Neural progenitor cell (in vitro differentiated cells): ENCODE measurements around the gene SYTL1. TPM values are rescaled to one million over a fixed set of nuclear protein-coding genes. Genes with fewer than 3 reads are reported as not detected.

ENCODE experiments used
- DNase-seq: peaks from one replicate; pipeline ENCODE4 v3.0.0-alpha.2; 2016; ENCODE audit warnings: low spot score
- H2AFZ ChIP-seq: fragments of 200-600 bp; sonication (generic); replicated peaks from 2 replicates; pipeline ENCODE4 v1.6.1; 2016; ENCODE audit warnings: antibody characterized with exemption
- H3F3A ChIP-seq: fragments of 200-600 bp; sonication (generic); 2 replicates; pipeline ENCODE4 v1.6.1; 2016; ENCODE audit warnings: antibody characterized with exemption, low read depth
- H3K27ac ChIP-seq: fragments of 200-600 bp; sonication (generic); 2 replicates; pipeline ENCODE4 v1.5.1; 2016; ENCODE audit warnings: mild to moderate bottlenecking
- H3K27me3 ChIP-seq: fragments of 200-600 bp; sonication (generic); 2 replicates; pipeline ENCODE4 v1.6.1; 2016; ENCODE audit warnings: mild to moderate bottlenecking, moderate library complexity
- H3K36me3 ChIP-seq: fragments of 200-600 bp; sonication (generic); 2 replicates; pipeline ENCODE4 v1.5.1; 2016
- H3K4me1 ChIP-seq: fragments of 200-600 bp; sonication (generic); 2 replicates; pipeline ENCODE4 v1.6.1; 2016; ENCODE audit warnings: mixed run types
- H3K4me2 ChIP-seq: fragments of 200-600 bp; sonication (generic); 2 replicates; pipeline ENCODE4 v1.6.1; 2016
- H3K4me3 ChIP-seq: fragments of 200-600 bp; sonication (generic); 2 replicates; pipeline ENCODE4 v1.5.1; 2016
- H3K79me2 ChIP-seq: fragments of 200-600 bp; sonication (generic); 2 replicates; pipeline ENCODE4 v1.6.1; 2016; ENCODE audit warnings: low read depth
- H3K9ac ChIP-seq: fragments of 200-600 bp; sonication (generic); 2 replicates; pipeline ENCODE4 v1.6.1; 2016
- H3K9me3 ChIP-seq: fragments of 200-600 bp; sonication (generic); 2 replicates; pipeline ENCODE4 v1.5.1; 2016; ENCODE audit warnings: low read depth
- H4K20me1 ChIP-seq: fragments of 200-600 bp; sonication (generic); 2 replicates; pipeline ENCODE4 v1.6.1; 2016; ENCODE audit warnings: low read depth
- H3K27ac Mint-ChIP-seq: 3 replicates; pipeline ENCODE4 v1.8.0; 2021; ENCODE audit warnings: mixed read lengths
- H3K27me3 Mint-ChIP-seq: 2 replicates; pipeline ENCODE4 v1.8.0; 2022; ENCODE audit warnings: low read depth, mild to moderate bottlenecking, inconsistent platforms, moderate library complexity, mixed read lengths; ENCODE audit not compliant: insufficient read depth
- H3K36me3 Mint-ChIP-seq: 3 replicates; pipeline ENCODE4 v1.8.0; 2021; ENCODE audit warnings: mixed read lengths
- H3K4me1 Mint-ChIP-seq: 3 replicates; pipeline ENCODE4 v1.8.0; 2021; ENCODE audit warnings: mixed read lengths
- H3K4me3 Mint-ChIP-seq: 3 replicates; pipeline ENCODE4 v1.8.0; 2021; ENCODE audit warnings: mild to moderate bottlenecking, moderate library complexity, mixed read lengths
- H3K9me3 Mint-ChIP-seq: 3 replicates; pipeline ENCODE4 v1.8.0; 2020; ENCODE audit warnings: mixed read lengths
- CTCF ChIP-seq: fragments of 200-600 bp; sonication (generic); IDR thresholded peaks from 2 replicates; pipeline ENCODE4 v1.5.1; 2017; ENCODE audit warnings: antibody characterized with exemption, mild to moderate bottlenecking
- EZH2 ChIP-seq: fragments of 200-600 bp; sonication (generic); IDR thresholded peaks from 2 replicates; pipeline ENCODE4 v1.6.1; 2017; ENCODE audit warnings: antibody characterized with exemption, mild to moderate bottlenecking, moderate library complexity
- EZH2phosphoT487 ChIP-seq: fragments of 200-600 bp; sonication (generic); IDR thresholded peaks from 2 replicates; pipeline ENCODE4 v1.6.1; 2017; ENCODE audit warnings: antibody characterized with exemption
- total RNA-seq: library from RNA; depleted of rRNA; stranded (reverse); fragments of >200 nt; gene quantifications from 2 replicates; pipeline ENCODE4 v1.2.3, GENCODE V29; 2015; ENCODE audit warnings: low replicate concordance

Gene SYTL1
- total RNA-seq, 1 donor from 2014 or later, result 5.7 TPM

GRCh38 chr1:27299385-27300271 lies 42.2 kb upstream of the SYTL1 start:
- no peak overlapping the region for H3K9ac ChIP-seq
- peaks cover 23% of the 10 kb centered on the region for H3F3A ChIP-seq
- TF ChIP-seq EZH2, result no peak
- no peak for TF ChIP-seq EZH2phosphoT487
- TF ChIP-seq CTCF, result no peak
- peaks cover 19% of the 10 kb centered on the region for H3K36me3 Mint-ChIP-seq
- H3K9me3 Mint-ChIP-seq, result no peaks in the 10 kb centered on the region
- H2AFZ ChIP-seq, result no peak overlapping the region
- H3K36me3 ChIP-seq, result no peaks in the 10 kb centered on the region
- H3K4me2 ChIP-seq, result peak overlapping the region; percentile 25
- H3K27me3 Mint-ChIP-seq, result peaks cover 4% of the 10 kb centered on the region
- H3K4me1 Mint-ChIP-seq, result peaks cover 26% of the 10 kb centered on the region
- H3K27me3 ChIP-seq, result no peaks in the 10 kb centered on the region
- no peaks in the 10 kb centered on the region for H4K20me1 ChIP-seq
- H3K9me3 ChIP-seq, result no peaks in the 10 kb centered on the region
- peak overlapping the region; percentile 57 for H3K4me3 Mint-ChIP-seq
- H3K79me2 ChIP-seq, result no peaks in the 10 kb centered on the region
- H3K4me1 ChIP-seq, result peaks cover 26% of the 10 kb centered on the region
- H3K27ac ChIP-seq, result peak overlapping the region; percentile 47
- H3K4me3 ChIP-seq, result no peak overlapping the region
- DNase-seq, result peak; percentile 78
- H3K27ac Mint-ChIP-seq, result peak overlapping the region; percentile 92

- peaks cover 4% of the 10 kb centered on the region for H3K27me3 Mint-ChIP-seq
- peak; percentile 85 for DNase-seq
- TF ChIP-seq EZH2phosphoT487, result no peak
- peak; percentile 91 for TF ChIP-seq CTCF
- H3K4me3 Mint-ChIP-seq, result no peak overlapping the region
- Histone ChIP-seq H3K4me2 (no peak overlapping the region), H4K20me1 (no peaks in the 10 kb centered on the region), H3K9me3 (no peaks in the 10 kb centered on the region), H2AFZ (no peak overlapping the region), H3K4me1 (peaks cover 26% of the 10 kb centered on the region), H3K27me3 (no peaks in the 10 kb centered on the region), H3F3A (peaks cover 29% of the 10 kb centered on the region), H3K27ac (no peak overlapping the region), H3K36me3 (no peaks in the 10 kb centered on the region), H3K9ac (no peak overlapping the region), H3K4me3 (no peak overlapping the region), H3K79me2 (no peaks in the 10 kb centered on the region)
- no peaks in the 10 kb centered on the region for H3K9me3 Mint-ChIP-seq
- H3K4me1 Mint-ChIP-seq, result peaks cover 28% of the 10 kb centered on the region
- peaks cover 19% of the 10 kb centered on the region for H3K36me3 Mint-ChIP-seq
- H3K27ac Mint-ChIP-seq, result peak overlapping the region; percentile 89
Observed at GRCh38 chr1:27300341-27301051, 41.3 kb upstream of the SYTL1 start.

GRCh38 chr1:27301052-27301422 lies 40.8 kb upstream of the SYTL1 start:
- peaks cover 34% of the 10 kb centered on the region for H3F3A ChIP-seq
- no peak overlapping the region for H3K4me3 ChIP-seq
- Mint-ChIP-seq H3K36me3 (peaks cover 19% of the 10 kb centered on the region), H3K4me3 (no peak overlapping the region), H3K27ac (peak overlapping the region; percentile 89), H3K9me3 (no peaks in the 10 kb centered on the region), H3K27me3 (peaks cover 4% of the 10 kb centered on the region), H3K4me1 (peaks cover 33% of the 10 kb centered on the region)
- no peak overlapping the region for H2AFZ ChIP-seq
- no peak for DNase-seq
- no peaks in the 10 kb centered on the region for H4K20me1 ChIP-seq
- no peaks in the 10 kb centered on the region for H3K9me3 ChIP-seq
- peaks cover 30% of the 10 kb centered on the region for H3K4me1 ChIP-seq
- no peak overlapping the region for H3K4me2 ChIP-seq
- H3K27ac ChIP-seq, result no peak overlapping the region
- H3K79me2 ChIP-seq, result no peaks in the 10 kb centered on the region
- no peaks in the 10 kb centered on the region for H3K36me3 ChIP-seq
- no peaks in the 10 kb centered on the region for H3K27me3 ChIP-seq
- no peak overlapping the region for H3K9ac ChIP-seq
- TF ChIP-seq EZH2 (no peak), CTCF (no peak), EZH2phosphoT487 (no peak)
